ENCODE measurements around the gene STARD8.
"Not testable (repeated sequence)": the region's sequence is repeated elsewhere in the genome, so short reads cannot be mapped to it uniquely, and the experiment has no call there.

STARD8 gene

DNA sequence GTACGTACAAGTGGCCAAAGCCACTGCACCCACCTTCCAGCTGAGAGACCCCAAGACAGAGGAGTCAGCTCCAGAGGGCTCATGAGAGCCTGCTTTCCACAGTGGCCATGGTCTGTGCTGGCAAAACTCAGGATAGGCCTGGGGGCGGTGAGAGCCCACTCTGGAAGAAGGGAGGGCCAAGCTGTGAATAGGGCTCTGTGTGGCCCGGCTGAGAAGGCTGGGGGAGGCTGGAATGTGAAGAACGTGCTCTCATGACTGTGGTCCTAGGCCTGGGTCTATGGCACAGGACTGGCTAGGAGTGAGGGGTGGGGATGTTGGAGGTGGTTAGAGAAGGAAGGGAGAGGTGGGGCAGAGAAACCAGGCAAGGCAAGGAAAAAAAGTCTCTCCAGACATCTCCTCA is 13.3 kb downstream of the STARD8 start:
- no peak for DNase-seq

DNA sequence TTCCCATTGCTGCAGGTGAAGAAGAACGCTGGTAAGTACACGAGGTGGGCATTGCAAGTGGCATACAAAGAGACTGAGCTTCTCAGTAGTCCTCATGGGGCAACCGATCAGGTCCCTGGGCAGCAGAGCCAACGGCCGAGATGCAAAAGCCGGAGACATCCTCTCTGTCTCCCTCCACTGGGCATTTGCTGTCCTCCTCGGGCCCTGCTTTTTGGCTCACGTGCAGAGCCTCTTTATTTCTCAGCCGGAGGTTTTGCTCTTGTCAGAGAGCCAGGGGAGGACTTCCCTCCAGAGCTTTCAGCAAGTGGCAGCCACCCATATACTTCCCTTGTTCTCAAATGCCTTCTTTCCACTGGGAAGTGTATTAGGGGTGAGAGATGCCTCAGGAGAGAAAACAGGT is 18.0 kb downstream of the STARD8 start:
- DNase-seq: no peak

DNA sequence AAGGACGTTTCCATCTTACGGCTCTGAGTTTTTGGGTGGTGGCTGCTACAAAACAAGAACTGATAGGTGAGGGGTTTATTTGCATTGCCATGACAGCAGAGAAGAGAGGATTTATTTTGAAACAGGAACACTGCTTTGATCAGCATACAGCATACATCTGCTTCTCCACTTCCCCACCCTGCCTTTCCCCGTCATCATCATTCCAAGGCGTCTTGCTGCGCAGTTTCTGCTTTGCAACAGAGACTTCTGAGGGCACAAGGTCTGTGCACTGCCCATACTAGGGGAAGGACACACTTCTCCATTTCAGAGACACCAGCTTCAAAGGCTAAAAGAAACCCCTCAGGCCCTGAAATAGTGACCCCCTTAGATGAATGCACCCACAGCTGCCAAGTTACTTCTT is 19.1 kb downstream of the STARD8 start:
- no peak for DNase-seq

DNA sequence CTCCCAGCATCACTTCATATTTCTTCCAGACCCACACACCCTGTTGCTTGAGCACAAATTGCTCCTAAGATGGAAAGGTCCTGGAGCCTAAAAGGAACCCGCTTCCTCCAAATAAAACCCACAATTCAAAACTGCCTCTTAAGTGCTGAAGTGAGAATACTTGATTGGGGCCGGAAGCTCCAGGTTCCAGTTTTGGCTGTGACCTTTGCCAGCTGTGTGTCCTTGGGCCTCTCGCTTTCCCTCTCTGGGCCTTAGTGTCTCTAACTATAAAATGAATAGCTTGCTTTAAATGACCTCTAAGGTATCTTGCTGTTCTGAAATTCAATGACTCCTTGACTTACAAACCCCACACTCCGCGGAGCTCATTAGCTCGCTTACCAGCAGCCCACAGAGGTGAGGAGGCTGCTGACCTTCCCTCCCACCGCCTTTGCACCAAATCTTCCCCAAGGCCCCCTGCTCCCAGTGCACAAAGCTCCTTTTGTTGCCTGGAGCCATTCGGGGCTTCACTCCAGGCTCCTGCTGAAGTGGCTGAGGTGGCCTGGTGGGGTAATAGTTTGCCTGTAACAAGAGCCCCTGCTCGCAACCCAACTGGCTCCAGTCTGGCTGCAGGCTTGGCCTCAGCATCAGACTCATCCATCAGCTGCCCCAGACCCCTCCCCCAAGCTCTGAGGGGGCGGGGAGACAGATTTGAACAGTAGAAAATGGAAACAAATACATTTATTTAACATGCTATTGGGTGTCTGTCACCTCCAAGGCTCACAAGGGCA is 21.8 kb downstream of the STARD8 start:
- DNase-seq: no peak

DNA sequence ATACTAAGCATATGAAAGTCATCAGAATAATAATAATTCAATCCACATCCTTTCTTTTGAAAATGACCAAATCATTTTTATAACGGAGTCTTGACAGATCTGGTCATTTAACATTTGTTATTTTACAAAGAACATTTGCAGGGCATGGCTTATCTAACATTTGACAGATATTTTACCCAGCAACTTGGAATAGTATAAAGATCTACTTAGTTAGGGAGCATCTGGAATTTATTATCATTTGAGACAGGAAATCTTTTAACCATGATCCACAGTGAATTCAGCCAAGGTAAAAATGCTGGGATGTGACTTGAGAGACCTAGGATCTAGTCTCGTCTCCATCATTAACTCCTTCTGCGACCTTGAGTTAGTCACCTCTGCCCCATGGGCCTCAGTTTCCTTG is 22.4 kb downstream of the STARD8 start:
- DNase-seq: no peak

DNA sequence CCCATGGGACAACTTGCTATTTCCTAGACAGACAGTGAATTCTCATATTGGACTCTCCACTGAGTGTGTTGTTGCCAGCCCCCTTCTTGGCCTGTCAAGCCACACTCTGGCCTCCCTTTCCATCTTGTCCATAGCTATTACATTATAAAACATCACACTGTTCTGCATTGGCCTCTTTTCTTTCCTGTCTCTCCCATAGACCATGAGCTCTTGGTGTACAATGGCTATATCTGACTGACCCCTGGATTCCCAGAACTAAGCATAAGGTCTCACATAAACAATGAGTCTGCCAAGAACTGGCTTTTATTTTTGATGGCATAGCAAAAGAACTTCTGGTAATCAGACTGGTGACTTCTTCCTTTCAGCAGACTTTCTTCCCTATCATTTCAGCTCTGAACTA is 23.8 kb downstream of the STARD8 start:
- DNase-seq: no peak

DNA sequence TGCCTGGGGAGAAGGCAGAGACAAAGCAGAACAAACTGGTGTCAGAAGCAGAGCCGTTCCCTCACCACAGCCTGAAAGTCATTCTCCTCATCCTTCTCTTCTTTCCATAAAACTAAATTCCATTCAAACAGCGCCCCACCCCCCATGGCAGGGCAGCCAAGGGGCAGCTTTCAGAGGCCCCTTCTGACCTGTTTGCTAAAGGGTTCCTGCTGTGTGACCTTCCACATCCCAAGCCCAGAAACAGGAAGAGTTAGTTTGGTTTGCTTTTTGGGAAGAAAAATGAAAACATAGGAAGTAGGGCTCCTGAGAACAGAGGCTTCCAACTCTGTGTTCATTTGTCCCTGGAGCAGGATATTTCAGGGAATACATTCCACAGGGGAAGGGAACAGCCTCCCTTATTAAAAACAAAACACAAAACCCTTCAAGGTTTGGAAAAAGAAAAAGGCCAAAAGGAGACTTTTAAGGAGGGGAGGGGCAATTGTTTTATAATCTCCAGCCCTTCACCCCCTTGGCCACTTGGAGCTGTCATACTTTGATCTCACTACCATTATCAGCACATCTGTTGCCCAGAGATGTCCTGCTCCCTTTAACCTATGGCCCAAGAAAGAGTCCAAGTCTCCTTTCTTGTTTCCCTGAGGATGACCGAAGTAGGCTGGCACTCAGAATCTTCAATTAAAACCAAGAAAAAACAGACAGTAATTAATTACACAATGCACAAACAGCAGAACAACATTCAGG is 25.3 kb downstream of the STARD8 start:
- no peak for DNase-seq

DNA sequence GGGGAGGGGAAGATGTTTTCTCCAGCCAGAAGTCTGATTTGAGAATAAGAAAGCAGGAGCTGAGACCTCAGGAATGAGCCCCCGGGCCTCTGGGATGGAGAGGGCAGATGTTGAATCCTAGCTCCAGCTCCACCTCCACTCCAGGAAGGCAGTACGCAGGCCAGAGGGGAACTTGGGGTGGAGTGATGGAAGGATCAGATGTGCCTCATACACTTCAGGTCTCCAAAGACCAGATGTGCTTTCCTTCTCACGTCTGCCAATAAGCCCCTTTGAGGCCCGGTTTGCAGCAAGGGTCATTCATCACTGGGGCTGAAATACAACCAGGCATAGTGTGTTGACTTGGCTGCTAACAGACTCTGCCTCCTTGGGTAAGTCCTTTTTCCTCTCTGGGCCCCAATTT is 28.1 kb downstream of the STARD8 start:
- no peak for DNase-seq

DNA sequence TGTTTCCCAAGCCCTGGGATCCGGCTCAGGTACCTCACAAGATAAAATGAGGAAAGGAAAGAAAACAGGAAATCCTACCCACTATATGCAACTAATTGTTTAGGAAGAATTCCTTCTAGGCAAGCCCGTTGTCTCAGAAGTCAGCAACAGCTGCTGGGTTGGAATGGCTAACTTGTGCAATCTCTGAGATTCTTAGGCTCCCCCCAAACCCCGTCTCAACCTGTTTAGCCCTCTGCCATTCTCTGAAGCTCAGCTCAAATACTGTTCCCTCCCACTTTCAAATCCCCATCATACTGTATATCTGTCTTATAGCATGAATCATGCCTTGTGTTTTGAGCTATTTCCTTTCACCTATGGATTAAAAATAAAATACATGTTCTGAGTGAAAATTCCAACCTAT is 28.9 kb downstream of the STARD8 start:
- DNase-seq: no peak

DNA sequence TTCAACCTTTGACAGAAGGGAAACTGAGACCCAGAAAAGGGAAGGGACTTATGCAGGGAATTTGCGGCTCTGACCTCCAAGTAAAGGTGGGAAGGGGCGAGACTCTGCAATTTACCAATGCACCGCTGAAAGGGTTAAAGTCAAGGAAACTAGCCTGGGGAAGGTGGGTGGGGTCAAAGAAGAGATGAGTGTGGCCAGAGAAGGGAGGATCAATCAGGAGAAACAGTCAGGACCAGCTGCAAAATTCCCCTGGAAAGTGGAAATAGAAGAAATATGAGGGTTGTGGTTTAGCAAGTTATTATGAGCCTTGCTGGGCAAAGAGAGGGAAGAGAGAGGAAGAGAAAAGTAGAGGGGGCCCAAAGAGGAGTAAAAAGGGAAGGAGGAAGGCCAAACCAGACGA is 30.5 kb downstream of the STARD8 start:
- DNase-seq: no peak

DNA sequence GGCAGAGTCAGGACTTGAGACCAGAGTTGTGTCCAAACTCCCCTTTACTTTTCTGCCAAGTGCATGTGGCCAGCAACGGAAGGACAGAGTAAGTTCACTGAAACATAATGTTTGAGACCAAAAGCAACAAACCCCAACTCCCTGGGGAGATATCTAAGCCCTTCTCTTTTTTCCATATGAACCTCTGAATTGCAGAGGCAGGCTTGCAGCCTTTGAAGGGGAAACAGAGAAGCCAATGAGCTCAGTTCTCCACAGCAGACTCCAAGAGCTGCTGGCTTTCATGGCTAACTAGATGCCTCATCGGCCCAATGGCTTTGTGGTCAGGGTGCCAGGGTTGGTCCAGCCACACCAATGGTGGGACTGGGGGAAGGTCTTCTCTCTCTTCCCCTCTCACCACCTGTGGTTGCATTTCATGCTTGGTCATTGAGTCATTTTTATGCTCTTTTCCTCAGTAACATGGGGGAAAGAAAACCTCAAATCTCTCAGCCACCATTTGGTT is 34.0 kb downstream of the STARD8 start:
- DNase-seq: no peak

DNA sequence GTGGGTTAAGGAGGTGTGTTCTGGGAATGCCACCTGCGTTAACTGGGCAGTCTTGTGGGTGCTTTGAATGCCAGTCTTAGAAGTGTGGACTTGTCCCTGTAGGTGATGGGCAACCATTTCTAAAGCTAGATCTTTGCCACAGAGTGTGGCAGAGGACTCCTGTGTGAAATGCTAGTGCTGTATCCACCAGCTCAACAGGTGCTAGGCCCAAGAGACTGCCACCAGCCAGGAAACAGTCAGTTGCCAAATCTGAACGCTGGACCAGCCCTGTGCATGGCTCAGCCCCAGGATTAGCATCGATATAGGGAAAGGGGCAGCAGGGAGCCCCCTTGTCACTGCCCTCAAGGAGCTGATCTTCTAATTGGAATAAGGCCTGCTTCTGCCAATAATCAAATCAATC is 35.3 kb downstream of the STARD8 start:
- no peak for DNase-seq

DNA sequence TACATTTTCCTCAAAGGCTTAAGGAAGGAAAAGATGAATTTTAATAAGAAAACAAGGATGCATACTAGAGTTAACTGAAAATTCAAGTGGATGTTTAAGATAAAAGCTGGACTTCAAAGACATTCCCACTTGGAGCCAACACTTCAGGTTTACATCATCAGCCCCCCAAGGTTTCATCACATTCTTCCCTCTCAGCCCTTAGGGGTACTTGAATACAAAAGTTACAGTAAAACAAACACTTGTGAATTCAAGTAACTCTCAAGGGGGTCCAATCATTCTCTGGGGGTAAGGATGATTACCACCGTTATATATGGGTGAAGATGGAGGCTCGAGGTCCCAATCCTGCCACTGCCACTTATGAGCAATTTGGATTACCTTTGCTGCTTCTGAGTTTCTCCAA is 36.1 kb downstream of the STARD8 start:
- DNase-seq: no peak

DNA sequence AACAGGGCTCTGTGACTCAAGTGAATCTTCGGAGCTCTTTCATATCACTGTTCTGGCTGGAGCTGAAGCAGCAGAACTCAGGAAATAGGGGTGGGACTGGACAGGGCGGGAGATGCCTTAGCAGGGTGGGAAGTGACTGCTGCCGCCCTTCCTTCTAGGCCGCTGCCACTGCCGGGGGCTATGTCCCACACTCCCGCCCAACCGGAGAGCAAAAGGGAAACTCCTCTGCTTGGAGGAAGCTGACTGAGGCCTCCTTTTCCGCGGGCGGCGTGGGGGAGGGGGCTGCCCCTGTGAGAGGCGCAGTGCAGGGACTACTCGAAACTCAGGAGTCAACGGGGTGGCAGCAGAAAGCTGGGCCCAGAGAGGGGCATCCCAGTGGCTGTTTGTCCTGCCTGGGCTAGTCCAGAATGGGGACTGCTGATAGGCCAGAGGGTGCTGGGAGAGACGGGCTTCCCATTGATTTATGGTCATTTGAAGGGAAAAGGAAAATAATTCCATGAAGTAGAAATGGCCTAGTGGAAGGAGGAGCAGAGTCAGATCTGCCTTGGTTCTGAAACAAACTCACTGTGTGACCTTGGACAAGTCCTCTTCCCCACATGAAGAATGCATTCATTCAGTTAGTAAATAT is 36.9 kb downstream of the STARD8 start:
- no peak for DNase-seq

DNA sequence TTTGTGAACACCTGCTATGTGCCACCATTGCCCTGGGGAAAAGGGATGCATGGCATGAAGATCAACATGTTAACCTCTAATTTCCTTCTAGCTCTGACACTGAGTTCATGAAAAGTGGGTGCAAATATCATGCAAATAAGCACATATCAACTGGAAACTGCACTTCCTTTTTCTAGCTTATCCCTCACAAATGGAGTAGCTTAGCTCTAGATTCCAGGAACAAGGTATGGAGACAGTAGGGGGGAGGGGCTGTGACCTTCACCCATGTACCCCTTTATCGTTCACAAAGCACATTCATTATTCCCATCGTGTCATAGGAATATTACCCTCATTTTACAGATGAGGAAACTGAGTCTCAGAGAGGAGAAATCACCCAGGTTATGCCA is 37.4 kb downstream of the STARD8 start:
- DNase-seq: no peak

DNA sequence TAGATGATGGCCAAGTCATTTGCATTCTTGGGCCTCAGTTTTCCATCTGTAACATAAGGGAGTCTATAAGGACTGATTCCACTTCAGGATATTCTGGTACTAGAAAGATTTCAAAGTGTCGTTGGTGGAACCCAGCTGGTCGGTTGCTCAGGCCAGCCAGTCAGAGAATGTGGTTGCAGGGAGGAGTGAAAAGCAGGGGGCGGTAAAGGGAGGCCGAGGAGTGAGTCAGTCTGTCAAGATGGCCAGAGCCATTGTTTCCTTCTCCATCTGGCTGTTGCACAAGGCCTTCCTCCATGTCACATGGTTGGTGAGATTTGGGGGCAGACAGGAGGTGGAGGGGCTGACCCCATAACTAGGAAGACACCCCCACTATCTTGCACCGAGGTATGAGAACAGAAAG is 38.2 kb downstream of the STARD8 start:
- DNase-seq: no peak

DNA sequence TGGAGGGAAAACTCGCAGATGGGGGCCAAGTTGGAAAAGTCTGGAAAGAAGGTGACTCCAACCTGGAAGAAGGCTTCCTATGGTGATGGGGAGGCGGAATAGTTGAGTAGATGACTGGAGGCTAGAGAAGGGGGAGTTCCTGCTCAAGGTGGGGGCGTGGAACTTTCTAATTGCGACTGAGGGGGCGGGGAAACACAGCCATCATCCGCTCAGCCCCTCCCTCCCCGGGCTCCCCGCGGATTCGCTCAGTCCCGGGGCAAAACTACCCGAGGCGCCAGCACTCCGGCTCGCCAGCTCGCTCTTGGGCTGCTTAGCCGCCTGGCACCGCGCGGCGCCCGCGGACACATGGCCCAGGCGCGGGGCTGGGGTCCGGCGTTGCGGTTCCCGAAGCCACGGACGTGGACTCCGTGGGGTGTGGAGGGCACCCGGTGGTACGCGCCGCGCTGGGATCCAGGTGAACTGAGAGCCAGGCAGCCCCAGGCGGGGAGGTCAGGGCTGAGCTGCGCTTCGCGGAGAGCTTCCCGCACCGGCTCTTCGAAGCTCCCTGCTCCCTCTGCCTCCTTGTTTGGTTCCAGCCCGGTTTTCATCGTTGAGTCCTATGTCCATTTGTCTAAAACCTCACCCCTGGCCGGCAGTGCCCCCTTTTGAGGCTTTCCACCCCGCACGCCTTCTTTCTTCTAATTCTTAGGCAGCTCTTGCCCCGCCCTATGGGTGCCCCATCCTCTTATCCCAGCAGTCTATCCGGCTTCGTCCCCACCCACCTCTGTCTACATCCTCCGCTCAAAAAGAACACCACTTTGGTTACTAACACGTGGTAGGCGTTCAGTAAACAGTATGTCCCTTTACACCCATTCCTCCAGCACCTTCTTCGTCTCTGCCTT is 38.9 kb downstream of the STARD8 start:
- DNase-seq: no peak

DNA sequence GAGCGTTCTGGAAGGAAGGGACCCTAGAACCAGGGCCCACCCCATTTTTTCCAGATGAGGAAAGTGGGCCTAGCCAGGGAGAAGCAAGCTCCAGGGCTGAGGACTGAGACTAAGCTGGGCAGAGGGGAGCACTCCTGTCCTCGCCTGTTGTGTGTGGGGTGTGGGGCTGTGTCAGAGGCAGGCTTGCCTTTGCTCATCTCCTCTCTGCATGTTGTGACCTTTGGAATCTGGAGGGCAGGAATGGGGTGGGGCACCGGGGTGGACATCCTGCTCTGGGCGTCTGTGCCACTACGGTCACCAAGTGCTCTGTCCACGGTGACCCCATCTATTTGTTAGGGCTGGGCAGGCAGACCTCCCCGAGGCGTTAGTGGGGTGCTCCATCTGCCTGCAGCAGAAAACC is 41.5 kb downstream of the STARD8 start:
- DNase-seq: not testable (repeated sequence)

DNA sequence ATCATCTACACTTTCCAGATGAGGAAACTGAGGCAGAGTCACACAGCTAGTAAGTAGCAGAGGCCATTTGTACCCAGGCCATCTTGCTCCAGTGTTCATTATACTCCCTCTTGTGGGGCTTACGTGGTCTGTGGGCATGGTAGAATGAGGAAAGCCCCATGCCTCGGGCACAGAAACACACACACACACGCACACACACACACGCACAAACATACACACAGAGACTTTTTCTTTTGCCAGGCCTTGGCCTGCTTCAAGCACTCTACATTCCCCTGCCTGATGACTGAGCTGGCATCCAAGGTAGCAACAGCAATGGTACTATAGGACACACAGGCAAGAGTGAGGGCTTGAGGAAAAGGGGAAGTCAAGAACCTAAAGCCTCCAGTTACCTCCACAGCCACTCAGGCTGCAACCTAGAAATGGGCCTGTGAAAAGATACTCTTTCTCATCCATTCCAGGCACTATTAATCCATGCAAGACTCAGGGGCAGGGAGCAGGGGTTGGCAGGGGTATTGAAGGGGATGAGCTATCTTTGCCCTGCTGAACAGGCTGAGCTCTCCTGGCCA is 43.6 kb downstream of the STARD8 start:
- DNase-seq: no peak

DNA sequence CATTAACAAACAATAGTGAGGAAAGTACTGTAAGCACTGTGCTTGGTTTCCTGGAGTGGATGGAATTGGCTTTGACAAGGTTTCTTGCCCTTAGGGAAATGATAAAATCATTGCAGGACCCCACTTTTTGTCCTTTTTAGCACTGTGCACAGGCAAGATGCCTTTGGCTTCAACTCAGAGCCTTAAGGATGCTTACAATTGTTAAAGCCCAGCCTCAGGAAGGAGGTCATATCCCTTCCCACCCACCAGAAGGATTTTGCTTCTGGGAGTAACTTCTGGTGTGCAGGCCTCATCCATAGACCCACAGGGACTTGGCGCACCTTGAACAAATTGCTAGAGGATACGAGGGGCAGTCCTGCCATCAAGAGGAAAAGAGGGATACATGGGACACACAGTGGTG is 44.5 kb downstream of the STARD8 start:
- no peak for DNase-seq

DNA sequence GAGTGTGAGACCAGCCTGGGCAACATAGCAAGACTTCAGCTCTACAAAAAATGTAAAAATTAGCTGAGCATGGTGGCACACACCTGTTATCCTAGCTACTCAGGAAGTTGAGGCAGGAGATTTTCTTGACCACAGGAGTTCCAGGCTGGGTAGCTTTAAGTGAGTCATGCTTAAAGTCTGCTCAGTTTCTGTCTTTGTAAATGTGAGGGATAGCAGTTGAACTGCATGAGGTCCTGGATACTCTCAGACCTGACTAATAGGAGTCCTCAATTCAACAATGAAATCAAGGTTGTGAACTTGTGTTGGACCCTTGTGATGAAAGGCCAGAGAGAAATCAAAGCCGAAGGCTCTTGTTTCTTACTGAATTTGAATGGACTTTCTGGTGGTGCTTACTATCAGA is 45.2 kb downstream of the STARD8 start:
- no peak for DNase-seq

All from NCI-H69 (cell line).